ENCODE results near the gene CPNE9. TPM values are rescaled to one million over a fixed set of nuclear protein-coding genes. Genes with fewer than 3 reads are reported as not detected.

The CPNE9 gene
- total RNA-seq, 1 donor from 2014 or later, result 1.3 TPM

- Mint-ChIP-seq H3K36me3 (ENCODE audit: low read depth) (no peaks in the 10 kb centered on the region), H3K27me3 (ENCODE audit: low read depth) (no peaks in the 10 kb centered on the region), H3K27ac (ENCODE audit: unreplicated experiment) (peak overlapping the region; percentile 70), H3K4me3 (no peak overlapping the region), H3K9me3 (no peaks in the 10 kb centered on the region), H3K4me1 (no peaks in the 10 kb centered on the region)
- TF ChIP-seq CTCF (conservative IDR thresholded peaks at IDR 0.05), result no peak
- DNase-seq (ENCODE audit: low read depth, low spot score), result no peak
Measured at GRCh38 chr3:9681723-9682081, 21.9 kb upstream of the CPNE9 start.

GRCh38 chr3:9682096-9682495 is 21.5 kb upstream of the CPNE9 start:
- Mint-ChIP-seq H3K9me3 (no peaks in the 10 kb centered on the region), H3K4me3 (no peak overlapping the region), H3K4me1 (no peaks in the 10 kb centered on the region), H3K36me3 (ENCODE audit: low read depth) (no peaks in the 10 kb centered on the region), H3K27me3 (ENCODE audit: low read depth) (no peaks in the 10 kb centered on the region), H3K27ac (ENCODE audit: unreplicated experiment) (peak overlapping the region; percentile 70)
- TF ChIP-seq CTCF (conservative IDR thresholded peaks at IDR 0.05), result no peak
- DNase-seq (ENCODE audit: low read depth, low spot score), result no peak

- H3K27me3 Mint-ChIP-seq (ENCODE audit: low read depth), result no peaks in the 10 kb centered on the region
- no peaks in the 10 kb centered on the region for H3K36me3 Mint-ChIP-seq (ENCODE audit: low read depth)
- no peak overlapping the region for H3K4me3 Mint-ChIP-seq
- H3K9me3 Mint-ChIP-seq, result no peaks in the 10 kb centered on the region
- TF ChIP-seq CTCF (conservative IDR thresholded peaks at IDR 0.05), result no peak
- no peak overlapping the region for H3K27ac Mint-ChIP-seq (ENCODE audit: unreplicated experiment)
- DNase-seq (ENCODE audit: low read depth, low spot score), result no peak
- no peaks in the 10 kb centered on the region for H3K4me1 Mint-ChIP-seq
Measured at GRCh38 chr3:9683426-9683825, 20.2 kb upstream of the CPNE9 start.

- no peak overlapping the region for H3K27ac Mint-ChIP-seq (ENCODE audit: unreplicated experiment)
- H3K36me3 Mint-ChIP-seq (ENCODE audit: low read depth), result no peaks in the 10 kb centered on the region
Measured at GRCh38 chr3:9685216-9686049, 18.2 kb upstream of the CPNE9 start.

GRCh38 chr3:9686050-9686550 is 17.5 kb upstream of the CPNE9 start:
- DNase-seq (ENCODE audit: low read depth, low spot score), result no peak
- no peak for TF ChIP-seq CTCF (conservative IDR thresholded peaks at IDR 0.05)
- Mint-ChIP-seq H3K4me3 (no peak overlapping the region), H3K27ac (ENCODE audit: unreplicated experiment) (no peak overlapping the region), H3K9me3 (no peaks in the 10 kb centered on the region), H3K4me1 (no peaks in the 10 kb centered on the region), H3K36me3 (ENCODE audit: low read depth) (no peaks in the 10 kb centered on the region), H3K27me3 (ENCODE audit: low read depth) (no peaks in the 10 kb centered on the region)

More at GRCh38 chr3:9685216-9686049, 18.2 kb upstream of the CPNE9 start:
- DNase-seq (ENCODE audit: low read depth, low spot score), result no peak
- H3K4me3 Mint-ChIP-seq, result no peak overlapping the region
- no peaks in the 10 kb centered on the region for H3K9me3 Mint-ChIP-seq
- no peak for TF ChIP-seq CTCF (conservative IDR thresholded peaks at IDR 0.05)
- no peaks in the 10 kb centered on the region for H3K4me1 Mint-ChIP-seq
- no peaks in the 10 kb centered on the region for H3K27me3 Mint-ChIP-seq (ENCODE audit: low read depth)

All from neural crest cell (in vitro differentiated cells).